Hepatocyte (in vitro differentiated cells): Measurements from ENCODE around the gene AK2.

Experiments
- EZH2 ChIP-seq: fragments of 200-600 bp; sonication (generic); IDR thresholded peaks from 2 replicates; pipeline ENCODE4 v1.6.1; 2016; ENCODE audit warnings: antibody characterized with exemption, mild to moderate bottlenecking, borderline replicate concordance
- EZH2phosphoT487 ChIP-seq: fragments of 200-600 bp; sonication (generic); IDR thresholded peaks from one replicate; pipeline ENCODE4 v1.6.1; 2018; ENCODE audit warnings: antibody characterized with exemption, mild to moderate bottlenecking, low read depth, moderate library complexity; ENCODE audit not compliant: unreplicated experiment, severe bottlenecking
- TF ChIP-seq, protein P1 (sequence below): fragments of 200-600 bp; sonication (generic); IDR thresholded peaks from 2 replicates; pipeline ENCODE4 v1.5.1; 2016; ENCODE audit warnings: antibody characterized with exemption, mild to moderate bottlenecking; ENCODE audit not compliant: poor library complexity

DNA sequence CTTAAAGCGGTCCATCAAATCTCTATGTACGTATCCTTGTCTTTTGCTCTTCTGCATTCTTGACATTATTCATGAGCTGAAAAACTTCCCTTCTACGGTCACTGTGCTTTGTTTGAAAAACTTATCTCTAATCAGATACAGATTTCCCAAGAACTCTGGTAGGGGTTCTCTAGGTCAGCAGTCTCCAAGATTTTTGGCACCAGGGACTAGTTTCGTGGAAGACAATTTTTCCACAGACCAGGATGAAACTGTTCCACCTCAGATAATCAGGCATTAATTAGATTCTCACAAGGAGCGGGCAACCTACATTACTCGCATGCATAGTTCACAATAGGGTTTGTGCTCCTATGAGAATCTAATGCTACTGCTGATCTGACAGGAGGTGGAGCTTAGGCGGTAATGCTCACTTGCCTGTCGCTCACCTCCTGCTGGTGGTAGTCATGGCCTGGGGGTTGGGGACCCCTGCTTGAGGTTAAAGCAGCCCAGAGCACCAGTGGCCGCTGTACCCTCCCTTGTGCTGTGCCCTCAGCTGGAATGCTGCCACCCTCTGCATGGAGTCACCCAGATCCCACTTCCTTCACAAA lies 30.8 kb downstream of the AK2 start:
- TF ChIP-seq, protein P1, sequence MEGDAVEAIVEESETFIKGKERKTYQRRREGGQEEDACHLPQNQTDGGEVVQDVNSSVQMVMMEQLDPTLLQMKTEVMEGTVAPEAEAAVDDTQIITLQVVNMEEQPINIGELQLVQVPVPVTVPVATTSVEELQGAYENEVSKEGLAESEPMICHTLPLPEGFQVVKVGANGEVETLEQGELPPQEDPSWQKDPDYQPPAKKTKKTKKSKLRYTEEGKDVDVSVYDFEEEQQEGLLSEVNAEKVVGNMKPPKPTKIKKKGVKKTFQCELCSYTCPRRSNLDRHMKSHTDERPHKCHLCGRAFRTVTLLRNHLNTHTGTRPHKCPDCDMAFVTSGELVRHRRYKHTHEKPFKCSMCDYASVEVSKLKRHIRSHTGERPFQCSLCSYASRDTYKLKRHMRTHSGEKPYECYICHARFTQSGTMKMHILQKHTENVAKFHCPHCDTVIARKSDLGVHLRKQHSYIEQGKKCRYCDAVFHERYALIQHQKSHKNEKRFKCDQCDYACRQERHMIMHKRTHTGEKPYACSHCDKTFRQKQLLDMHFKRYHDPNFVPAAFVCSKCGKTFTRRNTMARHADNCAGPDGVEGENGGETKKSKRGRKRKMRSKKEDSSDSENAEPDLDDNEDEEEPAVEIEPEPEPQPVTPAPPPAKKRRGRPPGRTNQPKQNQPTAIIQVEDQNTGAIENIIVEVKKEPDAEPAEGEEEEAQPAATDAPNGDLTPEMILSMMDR = no peak
- TF ChIP-seq EZH2 (no peak), EZH2phosphoT487 (no peak)
